GM18951 (cell line): ENCODE measurements around the gene IRF2BP1.

Experiments
- POLR2A ChIP-seq: IDR thresholded peaks from 4 replicates; pipeline ENCODE4 v1.6.1; 2011; ENCODE audit warnings: mild to moderate bottlenecking; ENCODE audit not compliant: insufficient read length, insufficient read depth; ENCODE audit errors: extremely low read depth
- in situ Hi-C: fragments of 300-500 bp; cut with MboI; formaldehyde crosslinking; loops from one replicate; pipeline ENCODE4 v1.12.0; 2022; ENCODE audit warnings: low sequenced_read_pairs, mixed read lengths, inconsistent platforms; ENCODE audit not compliant: unreplicated experiment

IRF2BP1 gene

GRCh38 chr19:45882652-45883585 lies 3.0 kb downstream of the IRF2BP1 start:
- in situ Hi-C loops: no loop called here
- TF ChIP-seq POLR2A: peak; percentile 87

- no peak for TF ChIP-seq POLR2A
- in situ Hi-C loops: no loop called here
Measured at GRCh38 chr19:45881909-45882528, 3.9 kb downstream of the IRF2BP1 start.

DNA sequence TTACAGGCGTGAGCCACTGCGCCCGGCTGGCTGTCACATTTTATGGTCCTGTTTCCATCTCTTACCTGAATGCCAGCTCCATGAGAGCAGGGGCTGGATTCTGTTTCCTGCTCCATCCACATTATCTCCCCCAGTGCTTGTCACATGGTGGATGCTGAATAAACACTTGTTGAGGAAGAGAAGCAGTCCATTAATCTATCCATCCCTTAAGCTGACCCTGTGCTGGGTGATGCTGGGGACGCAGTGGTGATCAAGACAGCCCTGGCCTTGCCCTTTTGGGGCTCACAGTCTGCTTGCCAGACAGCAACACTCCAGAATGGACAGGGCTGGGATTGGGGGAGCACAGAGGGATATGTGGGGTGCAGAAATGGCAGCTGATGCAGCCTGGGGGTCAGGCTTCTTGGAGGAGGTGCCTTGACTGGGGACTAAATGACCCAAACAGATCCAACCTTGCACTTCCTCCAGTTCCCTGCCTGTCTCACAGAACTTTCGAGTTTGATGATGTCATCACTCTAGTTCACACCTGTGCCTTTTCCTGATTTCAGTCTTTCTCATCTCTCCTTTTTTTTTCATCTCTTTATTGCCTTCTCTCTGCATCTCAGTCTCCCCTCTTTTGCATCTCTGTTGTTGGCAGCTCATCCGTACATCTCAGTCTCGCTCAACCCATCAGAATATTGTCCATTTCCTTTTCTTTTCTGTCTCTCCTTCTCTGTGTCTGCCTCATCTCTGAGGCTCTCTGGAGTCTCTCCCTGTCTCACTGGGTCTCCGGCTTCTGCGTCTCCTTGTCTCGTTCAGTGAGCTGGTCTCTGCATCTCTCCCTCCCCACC lies 4.6 kb downstream of the IRF2BP1 start:
- no peak for TF ChIP-seq POLR2A
- in situ Hi-C loops: no loop called here

DNA sequence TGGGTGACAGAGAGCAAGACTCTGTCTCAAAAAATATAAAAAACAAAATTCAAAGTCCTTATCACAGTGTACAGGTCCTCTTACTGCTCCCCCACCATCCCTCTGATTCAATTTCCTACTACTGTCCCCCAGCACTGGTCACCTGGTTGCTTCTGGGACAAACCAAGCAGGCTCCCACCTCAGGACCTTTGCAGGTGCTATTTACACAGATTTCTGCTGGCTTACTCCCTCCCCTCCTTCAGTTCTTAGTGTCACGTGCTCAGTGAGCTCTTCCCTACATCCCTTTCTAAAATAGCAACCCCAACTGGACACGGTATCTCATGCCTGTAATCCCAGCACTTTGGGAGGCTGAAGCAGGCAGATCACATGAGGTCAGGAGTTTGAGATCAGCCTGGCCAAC lies 6.0 kb downstream of the IRF2BP1 start:
- in situ Hi-C loops: no loop called here
- TF ChIP-seq POLR2A: no peak

DNA sequence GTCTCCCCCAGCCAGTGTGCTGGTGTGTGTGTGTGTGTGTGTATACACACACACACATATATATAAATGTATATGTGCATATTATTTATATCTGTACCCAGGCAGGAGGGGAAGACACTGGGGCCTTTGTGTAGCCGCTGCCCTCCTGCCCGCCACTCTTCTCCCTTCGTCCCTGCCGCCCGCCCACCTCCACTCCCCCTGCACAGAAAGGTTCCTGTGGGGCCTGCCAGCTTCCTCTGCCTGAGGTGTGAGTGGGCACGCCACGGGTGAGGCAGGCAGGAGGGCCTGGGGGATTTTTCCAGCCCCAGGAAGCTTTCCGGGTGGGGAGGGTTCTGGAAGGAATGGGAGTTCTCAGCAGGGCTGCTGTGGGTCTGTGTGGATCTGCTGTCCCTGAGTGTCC lies 6.9 kb downstream of the IRF2BP1 start:
- no peak for TF ChIP-seq POLR2A
- in situ Hi-C loops: no loop called here

- no peak for TF ChIP-seq POLR2A
- in situ Hi-C loops: no loop called here
Measured at GRCh38 chr19:45878043-45878794, 7.7 kb downstream of the IRF2BP1 start.

DNA sequence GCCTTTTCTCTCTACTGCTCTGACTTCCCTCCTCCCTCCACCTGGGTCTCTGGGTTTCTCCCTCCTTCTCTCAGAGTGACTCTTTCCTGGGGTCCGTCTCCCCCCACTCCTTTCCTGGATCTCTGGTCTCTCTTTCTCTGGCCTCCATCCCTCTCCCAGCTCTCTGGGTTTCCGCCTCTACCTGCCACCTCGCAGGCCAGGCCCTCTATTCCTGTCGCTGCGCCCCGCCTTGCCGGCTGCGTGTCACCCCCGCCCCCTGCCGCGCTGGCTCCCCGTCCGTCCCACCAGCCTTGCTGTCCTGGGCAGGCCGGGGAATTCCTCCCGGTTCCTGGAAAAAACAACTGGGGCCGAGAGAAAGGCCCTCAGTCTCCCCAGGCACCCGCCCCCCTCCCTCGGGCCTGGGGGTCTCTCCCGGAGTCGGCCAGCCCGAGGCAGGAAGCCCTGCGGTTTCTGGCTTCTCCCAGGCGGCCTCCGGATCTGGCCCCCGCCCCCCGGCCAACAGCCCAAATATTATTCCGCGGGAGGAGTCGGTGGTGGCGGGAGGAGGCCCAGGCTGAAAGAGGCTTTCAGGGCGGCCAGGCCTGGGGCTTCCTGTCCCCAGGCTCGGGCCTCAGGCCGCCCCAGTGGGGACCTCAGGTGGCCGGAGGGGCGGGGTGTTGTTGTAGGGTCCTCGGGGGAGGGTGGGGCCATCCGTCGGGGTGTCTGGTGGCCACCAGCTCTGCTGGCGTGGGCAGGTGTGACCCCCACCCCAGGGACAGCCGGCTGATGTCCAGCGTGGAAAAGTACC lies 9.3 kb downstream of the IRF2BP1 start:
- in situ Hi-C loops: no loop called here
- TF ChIP-seq POLR2A: peak; percentile 40

DNA sequence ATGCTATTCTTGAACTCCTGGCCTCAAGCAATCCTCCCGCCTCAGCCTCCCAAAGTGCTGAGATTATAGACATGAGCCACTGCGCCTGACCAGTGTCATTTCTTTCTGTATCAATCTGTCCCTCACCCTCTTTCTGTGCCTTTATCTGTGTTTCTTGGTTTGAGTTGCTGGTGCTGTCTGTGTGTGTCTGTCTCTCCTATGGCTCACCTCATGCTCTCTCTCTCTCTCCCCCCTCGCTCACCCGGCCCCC lies 9.9 kb downstream of the IRF2BP1 start:
- in situ Hi-C loops: no loop called here

GRCh38 chr19:45874620-45874966 lies 11.3 kb downstream of the IRF2BP1 start:
- in situ Hi-C loops: no loop called here
- TF ChIP-seq POLR2A: no peak

More for the DNA sequence above, 9.9 kb downstream of the IRF2BP1 start:
- TF ChIP-seq POLR2A: no peak

- no peak for TF ChIP-seq POLR2A
- in situ Hi-C loops: no loop called here
Measured at GRCh38 chr19:45873219-45873772, 12.6 kb downstream of the IRF2BP1 start.

DNA sequence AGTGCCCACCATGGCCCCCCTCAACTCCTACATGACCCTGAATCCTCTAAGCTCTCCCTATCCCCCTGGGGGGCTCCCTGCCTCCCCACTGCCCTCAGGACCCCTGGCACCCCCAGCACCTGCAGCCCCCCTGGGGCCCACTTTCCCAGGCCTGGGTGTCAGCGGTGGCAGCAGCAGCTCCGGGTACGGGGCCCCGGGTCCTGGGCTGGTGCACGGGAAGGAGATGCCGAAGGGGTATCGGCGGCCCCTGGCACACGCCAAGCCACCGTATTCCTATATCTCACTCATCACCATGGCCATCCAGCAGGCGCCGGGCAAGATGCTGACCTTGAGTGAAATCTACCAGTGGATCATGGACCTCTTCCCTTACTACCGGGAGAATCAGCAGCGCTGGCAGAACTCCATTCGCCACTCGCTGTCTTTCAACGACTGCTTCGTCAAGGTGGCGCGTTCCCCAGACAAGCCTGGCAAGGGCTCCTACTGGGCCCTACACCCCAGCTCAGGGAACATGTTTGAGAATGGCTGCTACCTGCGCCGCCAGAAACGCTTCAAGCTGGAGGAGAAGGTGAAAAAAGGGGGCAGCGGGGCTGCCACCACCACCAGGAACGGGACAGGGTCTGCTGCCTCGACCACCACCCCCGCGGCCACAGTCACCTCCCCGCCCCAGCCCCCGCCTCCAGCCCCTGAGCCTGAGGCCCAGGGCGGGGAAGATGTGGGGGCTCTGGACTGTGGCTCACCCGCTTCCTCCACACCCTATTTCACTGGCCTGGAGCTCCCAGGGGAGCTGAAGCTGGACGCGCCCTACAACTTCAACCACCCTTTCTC lies 13.6 kb downstream of the IRF2BP1 start:
- in situ Hi-C loops: no loop called here
- TF ChIP-seq POLR2A: no peak
